Measurements from ENCODE around the gene EPAS1. TPM values are rescaled to one million over a fixed set of nuclear protein-coding genes. Genes with fewer than 3 reads are reported as not detected.

EPAS1 gene
- total RNA-seq, 2 donors from 2014 or later: 58.4 to 162 TPM

DNA sequence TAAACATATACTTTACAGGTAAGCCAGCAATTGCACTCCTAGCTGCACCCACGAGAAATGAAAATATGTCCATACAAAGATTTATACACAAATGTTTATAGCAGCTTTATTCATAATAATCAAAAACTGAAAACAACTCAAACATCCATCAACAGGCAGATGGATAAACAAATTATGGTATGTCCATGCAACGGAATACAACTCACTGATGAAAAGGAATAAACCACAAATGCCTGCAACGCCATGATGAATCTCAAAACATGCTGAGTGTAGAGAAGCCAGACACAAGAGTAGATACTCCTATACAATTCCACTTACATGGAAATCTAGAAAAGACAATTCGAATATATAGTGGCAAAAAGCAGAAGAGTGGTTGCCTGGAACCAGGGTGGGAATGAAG lies 76.0 kb downstream of the EPAS1 start:
- Histone ChIP-seq H3K4me3 (no peak overlapping the region), H3K4me1 (no peaks in the 10 kb centered on the region), H3K27ac (no peak overlapping the region), H3K27me3 (no peaks in the 10 kb centered on the region), H3K36me3 (replicated peaks in 1 of 2; ENCODE audit: insufficient read depth in 1 of 2, low read depth in 2 of 2) (peaks cover 10 to 31% of the 10 kb centered on the region in 2 donors), H3K9me3 (no peaks in the 10 kb centered on the region)
- ATAC-seq (no peak), DNase-seq (no peak)
- WGBS, 2 donors: 90 to 94% methylated on average over 4 of the region's 4 CpGs
- intact Hi-C loops (cut with DNase I): no loop called here
- TF ChIP-seq CTCF (IDR thresholded peaks at IDR 0.05) (no peak), POLR2A (IDR thresholded peaks at IDR 0.05) (no peak)

DNA sequence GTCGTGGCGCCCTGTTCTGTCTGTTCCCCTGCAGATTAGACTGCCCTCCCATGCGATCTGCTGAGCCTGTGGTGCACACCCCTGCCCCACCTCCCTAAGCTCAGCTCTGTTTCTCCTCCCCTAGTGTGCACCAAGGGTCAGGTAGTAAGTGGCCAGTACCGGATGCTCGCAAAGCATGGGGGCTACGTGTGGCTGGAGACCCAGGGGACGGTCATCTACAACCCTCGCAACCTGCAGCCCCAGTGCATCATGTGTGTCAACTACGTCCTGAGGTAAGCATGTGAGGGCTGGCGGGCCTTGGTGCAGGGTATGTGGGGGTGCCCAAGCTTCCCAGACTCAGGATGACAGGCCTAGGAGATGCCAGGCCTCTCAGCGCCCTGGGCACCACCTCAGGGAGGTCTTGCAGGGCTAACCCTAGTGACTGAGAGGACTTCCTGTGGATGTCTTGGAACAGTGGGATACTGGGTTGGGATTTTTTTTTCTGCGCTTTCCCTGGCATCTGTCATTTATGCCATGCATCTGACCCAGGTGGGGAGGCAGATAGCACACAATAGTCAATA lies 78.4 kb downstream of the EPAS1 start:
- TF ChIP-seq POLR2A (IDR thresholded peaks at IDR 0.05) (no peak), CTCF (IDR thresholded peaks at IDR 0.05) (no peak)
- ATAC-seq (no peak), DNase-seq (no peak)
- Histone ChIP-seq H3K27ac (no peak overlapping the region), H3K27me3 (no peaks in the 10 kb centered on the region), H3K4me1 (no peaks in the 10 kb centered on the region), H3K36me3 (replicated peaks in 1 of 2; ENCODE audit: insufficient read depth in 1 of 2, low read depth in 2 of 2) (peaks cover 10 to 33% of the 10 kb centered on the region in 2 donors), H3K4me3 (no peak overlapping the region), H3K9me3 (no peaks in the 10 kb centered on the region)
- WGBS, 2 donors: 92 to 95% methylated on average over 12 of the region's 12 CpGs
- intact Hi-C loops (cut with DNase I): no loop called here

DNA sequence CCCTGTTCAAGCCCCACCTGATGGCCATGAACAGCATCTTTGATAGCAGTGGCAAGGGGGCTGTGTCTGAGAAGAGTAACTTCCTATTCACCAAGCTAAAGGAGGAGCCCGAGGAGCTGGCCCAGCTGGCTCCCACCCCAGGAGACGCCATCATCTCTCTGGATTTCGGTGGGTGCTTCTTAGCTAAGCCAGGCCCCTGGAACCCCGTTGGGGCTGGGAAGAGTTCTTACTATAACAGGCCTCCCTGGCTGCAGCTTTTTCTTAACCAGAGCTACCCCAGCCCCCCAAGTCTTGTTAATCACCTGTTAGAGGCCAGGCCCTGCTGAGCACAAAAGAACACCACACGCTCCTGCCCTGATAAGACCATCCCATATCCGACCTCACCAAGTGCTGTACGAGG lies 79.4 kb downstream of the EPAS1 start:
- WGBS, 2 donors: 88 to 89% methylated on average over 7 of the region's 7 CpGs
- H3K9me3 ChIP-seq: no peaks in the 10 kb centered on the region
- DNase-seq (no peak), ATAC-seq (no peak)
- H3K27ac ChIP-seq: no peak overlapping the region
- TF ChIP-seq CTCF (IDR thresholded peaks at IDR 0.05) (no peak), POLR2A (IDR thresholded peaks at IDR 0.05) (no peak)
- H3K4me1 ChIP-seq: no peaks in the 10 kb centered on the region
- intact Hi-C loops (cut with DNase I): no loop called here
- H3K27me3 ChIP-seq: no peaks in the 10 kb centered on the region
- H3K36me3 ChIP-seq (replicated peaks in 1 of 2; ENCODE audit: insufficient read depth in 1 of 2, low read depth in 2 of 2): peaks cover 10 to 33% of the 10 kb centered on the region in 2 donors
- H3K4me3 ChIP-seq: no peak overlapping the region

DNA sequence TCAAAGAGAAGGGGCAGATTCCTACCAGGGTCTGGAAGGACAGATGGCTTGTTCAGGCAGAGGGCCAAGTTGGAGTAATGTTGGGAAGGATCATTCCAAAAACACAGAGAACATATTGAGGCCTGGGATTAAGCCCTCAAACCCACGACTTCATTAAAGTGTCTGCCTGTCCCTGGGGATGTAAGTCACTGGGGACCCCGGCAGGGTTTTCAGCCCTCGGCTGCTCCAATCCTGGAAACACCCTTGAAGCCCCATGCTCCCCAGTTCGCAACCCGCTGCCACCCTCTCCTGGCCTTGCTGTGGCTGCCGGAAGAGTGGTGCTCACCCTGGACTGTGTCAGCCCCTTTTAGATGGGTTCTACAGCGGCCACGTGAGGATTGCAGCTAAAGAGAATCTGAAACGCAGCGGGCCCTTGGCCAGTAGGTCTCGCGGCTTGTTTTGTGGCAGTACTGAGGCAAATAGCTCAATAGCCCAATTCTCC lies 79.9 kb downstream of the EPAS1 start:
- WGBS, 2 donors: 84 to 94% methylated on average over 12 of the region's 12 CpGs
- H3K27ac ChIP-seq: no peak overlapping the region
- intact Hi-C loops (cut with DNase I): no loop called here
- peaks cover 10 to 38% of the 10 kb centered on the region in 2 donors for H3K36me3 ChIP-seq (replicated peaks in 1 of 2; ENCODE audit: insufficient read depth in 1 of 2, low read depth in 2 of 2)
- ATAC-seq (no peak), DNase-seq (peak in 1 of 4 donors; percentile 27)
- no peaks in the 10 kb centered on the region for H3K27me3 ChIP-seq
- no peaks in the 10 kb centered on the region for H3K4me1 ChIP-seq
- H3K4me3 ChIP-seq: no peak overlapping the region
- TF ChIP-seq POLR2A (IDR thresholded peaks at IDR 0.05) (no peak), CTCF (IDR thresholded peaks at IDR 0.05) (no peak)
- H3K9me3 ChIP-seq: no peaks in the 10 kb centered on the region
